ENCODE measurements around the gene CA4. TPM values are rescaled to one million over a fixed set of nuclear protein-coding genes. Genes with fewer than 3 reads are reported as not detected.

Gene CA4
- total RNA-seq, 4 donors from 2014 or later = 2.2 to 9.0 (median 7.2) TPM; not detected in 1

DNA sequence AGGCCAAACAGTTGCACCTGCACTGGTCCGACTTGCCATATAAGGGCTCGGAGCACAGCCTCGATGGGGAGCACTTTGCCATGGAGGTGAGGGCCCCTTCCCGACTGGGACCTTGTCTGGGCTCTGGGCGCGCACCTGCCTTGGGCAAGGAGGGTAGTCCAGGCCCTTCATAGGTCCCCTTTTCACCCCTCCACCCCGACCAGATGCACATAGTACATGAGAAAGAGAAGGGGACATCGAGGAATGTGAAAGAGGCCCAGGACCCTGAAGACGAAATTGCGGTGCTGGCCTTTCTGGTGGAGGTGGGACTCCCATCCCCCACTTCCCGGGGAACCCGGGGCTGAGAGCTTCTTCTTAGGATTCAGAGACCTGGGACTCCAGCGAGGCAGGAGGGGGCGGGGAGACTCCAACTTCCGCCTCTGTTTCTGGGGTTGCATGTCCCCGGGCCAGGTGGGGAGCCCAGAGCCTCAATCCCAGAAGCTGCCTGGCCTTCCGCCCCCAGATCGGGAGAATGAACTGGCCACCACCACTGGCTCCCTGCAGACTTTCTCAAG is 7.8 kb downstream of the CA4 start:
- H3K27me3 ChIP-seq = peaks cover 52% of the 10 kb centered on the region

DNA sequence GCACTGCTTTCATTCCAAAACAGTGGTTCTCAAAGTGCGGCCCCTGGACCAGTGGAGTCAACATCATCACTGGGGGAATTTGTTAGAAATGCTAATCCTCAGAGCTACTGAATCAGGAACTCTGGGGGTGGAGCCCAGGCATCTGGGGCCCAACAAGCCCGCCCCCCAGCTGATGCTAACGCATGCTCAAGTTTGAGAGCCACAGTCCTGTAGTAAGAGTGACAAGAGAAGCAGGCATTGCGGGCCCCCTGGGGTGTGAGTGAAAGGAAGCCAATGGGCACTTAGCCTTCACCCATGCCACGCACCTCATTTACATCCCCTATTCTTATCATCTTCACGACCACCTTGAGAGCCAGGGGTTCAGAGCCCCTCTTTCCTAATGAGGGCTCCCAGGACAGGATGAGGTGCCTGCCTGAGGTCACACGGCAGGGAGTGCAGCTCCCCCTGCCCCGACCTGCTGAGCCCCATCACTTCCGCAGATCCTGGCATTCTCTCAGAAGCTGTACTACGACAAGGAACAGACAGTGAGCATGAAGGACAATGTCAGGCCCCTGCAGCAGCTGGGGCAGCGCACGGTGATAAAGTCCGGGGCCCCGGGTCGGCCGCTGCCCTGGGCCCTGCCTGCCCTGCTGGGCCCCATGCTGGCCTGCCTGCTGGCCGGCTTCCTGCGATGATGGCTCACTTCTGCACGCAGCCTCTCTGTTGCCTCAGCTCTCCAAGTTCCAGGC is 9.1 kb downstream of the CA4 start:
- 28% methylated on average over 17 of the region's 19 CpGs for WGBS
- H3K27ac ChIP-seq = no peak overlapping the region
- no peaks in the 10 kb centered on the region for H3K36me3 ChIP-seq
- H3K4me3 ChIP-seq = no peak overlapping the region
- peaks cover 46% of the 10 kb centered on the region for H3K27me3 ChIP-seq
- no peak for DNase-seq (ENCODE audit: low spot score in 2 of 2)
- no peak for TF ChIP-seq POLR2AphosphoS5 (IDR thresholded peaks at IDR 0.05)
- no peak for TF ChIP-seq POLR2A (IDR thresholded peaks at IDR 0.05)
- no peak for TF ChIP-seq EP300 (IDR thresholded peaks at IDR 0.05)
- TF ChIP-seq, protein P1, sequence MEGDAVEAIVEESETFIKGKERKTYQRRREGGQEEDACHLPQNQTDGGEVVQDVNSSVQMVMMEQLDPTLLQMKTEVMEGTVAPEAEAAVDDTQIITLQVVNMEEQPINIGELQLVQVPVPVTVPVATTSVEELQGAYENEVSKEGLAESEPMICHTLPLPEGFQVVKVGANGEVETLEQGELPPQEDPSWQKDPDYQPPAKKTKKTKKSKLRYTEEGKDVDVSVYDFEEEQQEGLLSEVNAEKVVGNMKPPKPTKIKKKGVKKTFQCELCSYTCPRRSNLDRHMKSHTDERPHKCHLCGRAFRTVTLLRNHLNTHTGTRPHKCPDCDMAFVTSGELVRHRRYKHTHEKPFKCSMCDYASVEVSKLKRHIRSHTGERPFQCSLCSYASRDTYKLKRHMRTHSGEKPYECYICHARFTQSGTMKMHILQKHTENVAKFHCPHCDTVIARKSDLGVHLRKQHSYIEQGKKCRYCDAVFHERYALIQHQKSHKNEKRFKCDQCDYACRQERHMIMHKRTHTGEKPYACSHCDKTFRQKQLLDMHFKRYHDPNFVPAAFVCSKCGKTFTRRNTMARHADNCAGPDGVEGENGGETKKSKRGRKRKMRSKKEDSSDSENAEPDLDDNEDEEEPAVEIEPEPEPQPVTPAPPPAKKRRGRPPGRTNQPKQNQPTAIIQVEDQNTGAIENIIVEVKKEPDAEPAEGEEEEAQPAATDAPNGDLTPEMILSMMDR (IDR thresholded peaks at IDR 0.05) = no peak
- H3K9me3 ChIP-seq = no peaks in the 10 kb centered on the region
- peaks cover 9% of the 10 kb centered on the region for H3K4me1 ChIP-seq

More for the DNA sequence above, 7.8 kb downstream of the CA4 start:
- H3K4me3 ChIP-seq = no peak overlapping the region
- H3K9me3 ChIP-seq = no peaks in the 10 kb centered on the region
- H3K4me1 ChIP-seq = peaks cover 15% of the 10 kb centered on the region
- H3K27ac ChIP-seq = no peak overlapping the region
- no peaks in the 10 kb centered on the region for H3K36me3 ChIP-seq
- TF ChIP-seq POLR2AphosphoS5 (IDR thresholded peaks at IDR 0.05) (no peak), POLR2A (IDR thresholded peaks at IDR 0.05) (no peak), EP300 (IDR thresholded peaks at IDR 0.05) (no peak)
- TF ChIP-seq, protein P1 (IDR thresholded peaks at IDR 0.05) = no peak
- DNase-seq (ENCODE audit: low spot score in 2 of 2) = no peak
- WGBS = 75% methylated on average over 6 of the region's 18 CpGs

DNA sequence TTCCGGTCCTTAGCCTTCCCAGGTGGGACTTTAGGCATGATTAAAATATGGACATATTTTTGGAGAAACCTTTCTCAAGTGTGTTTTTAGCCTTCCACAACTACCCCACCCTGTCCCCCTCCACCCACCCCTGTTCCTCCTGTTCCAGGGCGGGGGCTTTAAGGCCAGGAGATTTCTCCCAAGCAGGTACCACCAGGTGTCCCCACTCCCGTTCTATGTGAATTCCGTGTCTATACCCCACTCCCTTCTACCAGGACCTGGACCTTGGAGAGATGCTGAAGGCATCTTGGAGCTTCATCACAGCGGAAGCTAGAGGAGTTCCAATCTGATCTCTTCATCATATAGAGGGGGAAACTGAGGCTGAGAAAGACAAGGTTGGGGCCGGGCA is 9.7 kb downstream of the CA4 start:
- H3K36me3 ChIP-seq = no peaks in the 10 kb centered on the region
- peaks cover 44% of the 10 kb centered on the region for H3K27me3 ChIP-seq
- H3K9me3 ChIP-seq = no peaks in the 10 kb centered on the region
- H3K27ac ChIP-seq = no peak overlapping the region
- no peak overlapping the region for H3K4me3 ChIP-seq
- no peak for DNase-seq (ENCODE audit: low spot score in 2 of 2)
- H3K4me1 ChIP-seq = peaks cover 4% of the 10 kb centered on the region
- TF ChIP-seq POLR2A (IDR thresholded peaks at IDR 0.05) = no peak
- TF ChIP-seq, protein P1 (IDR thresholded peaks at IDR 0.05) = no peak
- 78% methylated on average over 6 of the region's 6 CpGs for WGBS

DNA sequence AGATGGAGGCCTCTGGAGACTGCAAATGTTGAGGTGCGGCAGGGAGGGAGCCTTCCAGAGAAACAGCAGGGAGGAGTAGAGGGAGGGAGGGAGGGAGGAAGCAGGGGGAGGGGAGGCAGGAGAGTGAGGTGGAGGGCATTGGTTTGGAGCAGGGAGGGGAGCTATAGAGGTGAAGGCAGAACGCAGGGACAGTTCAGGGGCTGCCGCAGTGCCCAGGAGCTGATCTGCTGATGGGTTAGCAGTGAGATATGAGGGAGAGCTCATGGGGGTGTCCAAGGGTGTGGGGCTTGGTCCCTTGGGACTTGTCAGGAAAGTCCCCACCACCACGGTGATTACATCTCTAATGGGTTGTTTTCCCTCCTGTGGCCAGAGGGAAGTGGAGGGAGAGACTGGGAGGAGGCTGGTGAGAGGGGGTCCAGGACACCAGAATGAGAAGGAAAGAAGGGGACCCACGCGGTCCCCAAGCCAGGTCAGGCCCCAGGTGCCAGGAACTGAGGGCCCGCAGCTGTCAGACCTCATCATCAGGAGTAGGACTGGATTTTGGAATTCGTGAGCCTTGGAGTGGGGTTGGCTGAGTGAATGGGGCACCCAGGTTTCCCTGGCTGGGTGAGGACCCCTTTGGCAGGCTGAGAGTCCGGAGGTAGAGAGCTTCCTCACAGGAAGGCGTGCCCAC is 11.2 kb downstream of the CA4 start:
- no peak for DNase-seq (ENCODE audit: low spot score in 2 of 2)
- WGBS = 59% methylated on average over 10 of the region's 10 CpGs
- TF ChIP-seq, protein P1 (IDR thresholded peaks at IDR 0.05) = no peak
- TF ChIP-seq EP300 (IDR thresholded peaks at IDR 0.05) (no peak), POLR2A (IDR thresholded peaks at IDR 0.05) (no peak), POLR2AphosphoS5 (IDR thresholded peaks at IDR 0.05) (no peak)
- H3K4me3 ChIP-seq = no peak overlapping the region
- no peaks in the 10 kb centered on the region for H3K4me1 ChIP-seq
- H3K27me3 ChIP-seq = peaks cover 44% of the 10 kb centered on the region
- H3K9me3 ChIP-seq = no peaks in the 10 kb centered on the region
- H3K36me3 ChIP-seq = no peaks in the 10 kb centered on the region
- H3K27ac ChIP-seq = no peak overlapping the region
